ENCODE results near the gene CTSD.

Gene CTSD

GRCh38 chr11:1755692-1756561 lies 7.8 kb downstream of the CTSD start:
- DNase-seq (ENCODE audit: low read depth in 2 of 2): no peak

- DNase-seq (ENCODE audit: low read depth in 2 of 2): no peak
Observed at GRCh38 chr11:1755344-1755691, 8.4 kb downstream of the CTSD start.

GRCh38 chr11:1754376-1755150 lies 9.2 kb downstream of the CTSD start:
- DNase-seq (ENCODE audit: low read depth in 2 of 2): no peak

GRCh38 chr11:1753929-1754305 lies 9.8 kb downstream of the CTSD start:
- DNase-seq (ENCODE audit: low read depth in 2 of 2): no peak

GRCh38 chr11:1753229-1753928 lies 10.3 kb downstream of the CTSD start:
- no peak for DNase-seq (ENCODE audit: low read depth in 2 of 2)

GRCh38 chr11:1752907-1753228 lies 10.9 kb downstream of the CTSD start:
- no peak for DNase-seq (ENCODE audit: low read depth in 2 of 2)

GRCh38 chr11:1751999-1752906 lies 11.5 kb downstream of the CTSD start:
- no peak for DNase-seq (ENCODE audit: low read depth in 2 of 2)

- no peak for DNase-seq (ENCODE audit: low read depth in 2 of 2)
Observed at GRCh38 chr11:1751531-1751921, 12.2 kb downstream of the CTSD start.

GRCh38 chr11:1750840-1751530 lies 12.7 kb downstream of the CTSD start:
- DNase-seq (ENCODE audit: low read depth in 2 of 2): no peak

- DNase-seq (ENCODE audit: low read depth in 2 of 2): no peak
Observed at GRCh38 chr11:1750481-1750839, 13.3 kb downstream of the CTSD start, which contains the start of gene IFITM10. IFITM10 (minus strand) TSS chr11:1750595; CDS start chr11:1750442, 153 bp downstream.

- DNase-seq (ENCODE audit: low read depth in 2 of 2): peak; percentile 40 to 43
Observed at GRCh38 chr11:1749395-1750351, 14.1 kb downstream of the CTSD start.

GRCh38 chr11:1748636-1749394 lies 14.9 kb downstream of the CTSD start:
- no peak for DNase-seq (ENCODE audit: low read depth in 2 of 2)

- DNase-seq (ENCODE audit: low read depth in 2 of 2): no peak
Observed at GRCh38 chr11:1747753-1748635, 15.7 kb downstream of the CTSD start.

- DNase-seq (ENCODE audit: low read depth in 2 of 2): no peak
Observed at GRCh38 chr11:1746956-1747752, 16.6 kb downstream of the CTSD start.

GRCh38 chr11:1746511-1746931 lies 17.2 kb downstream of the CTSD start:
- no peak for DNase-seq (ENCODE audit: low read depth in 2 of 2)

- DNase-seq (ENCODE audit: low read depth in 2 of 2): no peak
Observed at GRCh38 chr11:1745701-1746320, 17.9 kb downstream of the CTSD start.

Data from fibroblast of skin of left quadriceps (primary cell).